HG03103 (cell line): Measurements from ENCODE around the gene OTOP2.
"Not testable (repeated sequence)": the region's sequence is repeated elsewhere in the genome, so short reads cannot be mapped to it uniquely, and the experiment has no call there.

Experiments used
- ATAC-seq: cut with Tn5 transposase; IDR thresholded peaks from one replicate; pipeline ENCODE4 v1.9.1; 2021; ENCODE audit warnings: low read depth; ENCODE audit not compliant: unreplicated experiment

Gene OTOP2

DNA sequence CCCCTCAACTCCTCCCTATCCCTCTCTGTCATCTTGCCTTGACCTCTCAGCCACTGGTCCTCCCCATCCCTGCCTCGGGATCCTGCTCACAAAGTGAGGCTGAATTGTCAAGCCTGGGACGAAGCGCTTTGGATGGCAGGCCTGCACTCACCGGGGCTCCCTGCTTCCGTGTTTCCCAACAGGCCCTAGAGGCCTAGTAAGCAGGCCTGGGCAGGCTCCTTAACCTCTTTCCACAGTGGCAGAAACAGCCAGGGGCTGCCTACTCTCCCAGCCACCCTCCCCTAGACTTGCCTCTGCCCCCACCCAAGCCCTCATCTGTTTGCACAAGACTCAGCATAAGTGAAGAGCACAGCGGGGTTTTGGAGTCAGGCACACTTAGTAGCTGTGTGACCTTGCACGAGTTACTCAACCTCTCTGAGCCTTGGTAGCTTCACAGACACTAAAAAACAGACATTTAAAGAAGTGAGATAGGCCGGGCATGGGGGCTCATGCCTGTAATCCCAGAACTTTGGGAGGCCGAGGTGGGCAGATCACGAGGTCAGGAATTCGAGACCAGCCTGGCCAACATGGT, 25.6 kb upstream of the OTOP2 start:
- no peak for ATAC-seq

DNA sequence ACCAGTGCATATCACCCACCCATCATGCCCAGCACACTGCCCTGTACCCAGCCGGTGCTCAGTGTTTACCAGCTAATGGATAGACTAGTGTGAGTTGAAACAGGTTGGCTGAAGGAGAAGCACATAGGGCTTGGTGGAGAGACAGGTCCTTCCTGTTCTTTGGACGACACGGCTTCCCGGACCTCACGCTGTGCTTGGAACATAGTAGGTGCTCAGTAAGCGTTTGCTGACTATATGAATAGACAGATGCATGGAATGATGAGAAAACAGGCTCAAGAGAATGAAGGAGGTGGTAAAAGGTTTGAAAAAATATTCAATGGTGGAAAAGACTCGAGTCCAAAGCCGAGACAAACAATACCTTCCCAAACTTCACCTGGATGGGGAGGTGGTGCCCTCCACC, 23.9 kb upstream of the OTOP2 start:
- no peak for ATAC-seq

DNA sequence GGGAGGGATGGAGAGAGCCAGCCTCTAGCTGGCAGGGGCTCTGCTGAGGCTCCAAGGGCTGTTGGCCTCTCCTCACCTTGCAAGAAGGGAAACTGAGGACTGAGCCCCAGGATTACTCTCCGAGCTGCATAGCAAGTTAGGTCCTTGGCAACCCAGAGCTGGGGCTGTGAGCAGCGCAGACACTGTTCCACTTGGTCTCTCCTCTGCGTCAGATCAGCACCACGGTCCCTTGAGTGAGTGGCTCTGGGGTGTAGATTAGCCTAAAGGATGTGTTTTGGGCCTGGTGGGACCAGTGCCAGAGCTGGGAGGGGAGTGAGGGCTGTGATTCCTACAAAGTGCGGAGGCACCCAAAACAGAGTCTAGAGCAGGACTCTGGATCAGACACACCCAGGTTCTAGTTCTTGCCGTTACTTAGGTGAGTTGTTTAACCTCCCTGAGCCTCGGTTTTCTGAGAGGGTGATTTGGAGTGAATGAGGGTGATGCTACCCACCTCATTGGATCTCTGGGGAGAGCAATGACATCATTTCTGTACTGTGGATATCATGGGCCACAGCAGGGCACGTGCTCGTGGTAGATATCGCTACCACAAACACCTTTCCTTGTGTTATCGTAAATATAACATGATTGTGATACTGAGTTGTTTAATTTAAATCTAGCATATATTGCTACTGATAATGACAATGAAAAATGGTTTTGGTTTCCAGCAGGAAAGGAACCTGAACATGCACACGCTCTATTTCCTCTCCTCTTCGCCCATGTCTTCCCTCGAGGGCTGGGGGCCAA, 22.5 kb upstream of the OTOP2 start:
- ATAC-seq: no peak

DNA sequence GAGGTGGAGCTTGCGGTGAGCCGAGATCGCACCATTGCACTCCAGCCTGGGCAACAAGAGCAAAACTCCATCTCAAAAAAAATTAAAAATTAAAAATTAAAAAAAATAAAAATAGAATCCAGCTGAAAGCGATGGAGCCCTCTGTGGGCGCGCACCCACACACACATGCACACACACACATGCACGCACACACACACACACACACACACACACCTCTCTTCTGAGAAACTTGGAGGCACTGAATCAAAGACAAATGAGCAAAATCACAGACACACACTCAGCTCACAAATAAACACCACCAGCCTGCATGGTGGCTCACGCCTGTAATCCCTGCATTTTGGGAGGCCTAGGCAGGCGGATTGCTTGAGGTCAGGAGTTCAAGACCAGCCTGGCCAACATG, 21.0 kb upstream of the OTOP2 start:
- ATAC-seq: no peak

DNA sequence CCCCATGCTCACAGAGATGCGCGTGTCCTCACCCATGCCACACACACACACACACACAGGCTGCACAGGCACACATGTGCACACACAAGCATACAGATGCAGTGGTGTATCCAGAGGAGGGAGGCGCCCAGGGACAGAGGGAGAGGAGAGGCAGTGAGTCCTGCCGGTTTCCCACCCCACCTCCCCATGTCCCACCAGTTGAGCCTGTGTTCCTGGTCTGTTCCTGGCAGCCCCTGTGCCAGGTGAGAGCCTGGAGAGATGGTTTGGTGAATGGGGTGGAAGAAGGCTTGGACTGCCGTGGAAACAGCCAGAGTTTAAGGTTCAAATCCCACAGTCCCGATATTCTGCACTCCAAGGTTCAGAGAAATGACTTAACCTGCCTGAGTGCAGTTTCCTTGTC, 20.4 kb upstream of the OTOP2 start:
- no peak for ATAC-seq

DNA sequence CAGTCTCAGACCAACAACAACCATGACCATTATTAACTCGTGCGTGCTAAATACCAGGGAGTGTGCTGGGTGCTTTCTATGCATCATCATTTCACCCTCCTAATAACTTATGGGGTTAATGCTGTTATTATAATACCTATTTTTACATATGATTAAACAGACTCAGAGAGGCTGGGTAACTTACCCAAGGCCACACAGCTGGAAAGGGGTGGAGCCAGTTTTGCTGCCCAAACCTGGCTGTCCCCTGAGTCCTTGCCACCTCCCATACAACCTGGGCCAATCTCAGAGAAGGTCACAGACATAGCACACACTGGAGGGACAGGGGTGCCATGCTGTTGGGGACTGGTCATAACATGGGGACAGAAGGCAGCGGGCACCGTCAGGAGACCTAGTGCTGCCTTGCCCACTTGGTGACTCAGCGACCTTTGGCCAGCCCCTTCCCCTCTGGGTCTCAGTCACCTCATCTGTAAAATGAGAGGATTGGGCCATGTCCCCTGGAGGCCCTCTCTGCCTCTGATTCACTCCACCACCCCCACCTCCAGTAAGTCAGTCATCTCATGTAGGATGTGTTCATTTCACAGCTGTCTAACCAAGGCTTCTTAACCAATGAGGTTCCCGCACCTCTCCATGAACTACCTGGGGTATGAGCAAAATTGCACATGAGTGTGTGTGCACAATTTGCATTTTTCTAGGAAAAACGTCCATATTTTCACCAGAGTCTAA, 19.2 kb upstream of the OTOP2 start:
- no peak for ATAC-seq

DNA sequence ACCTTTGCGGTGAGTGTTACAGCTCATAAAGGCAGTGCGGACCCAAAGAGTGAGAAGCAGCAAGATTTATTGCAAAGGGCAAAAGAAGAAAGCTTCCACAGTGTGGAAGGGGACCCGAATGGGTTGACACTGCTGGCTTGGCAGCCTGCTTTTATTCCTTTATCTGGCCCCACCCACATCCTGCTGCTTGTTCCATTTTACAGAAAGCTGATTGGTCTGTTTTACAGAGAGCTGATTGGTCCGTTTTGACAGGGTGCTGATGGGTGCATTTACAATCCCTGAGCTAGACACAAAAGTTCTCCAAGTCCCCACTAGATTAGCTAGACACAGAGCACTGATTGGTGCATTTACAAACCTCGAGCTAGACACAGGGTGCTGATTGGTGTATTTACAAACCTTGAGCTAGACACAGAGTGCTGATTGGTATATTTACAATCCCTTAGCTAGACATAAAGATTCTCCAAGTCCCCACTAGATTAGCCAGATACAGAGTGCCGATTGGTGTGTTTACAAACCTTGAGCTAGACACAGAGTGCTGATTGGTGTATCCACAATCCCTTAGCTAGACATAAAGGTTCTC, 17.8 kb upstream of the OTOP2 start:
- ATAC-seq: not testable (repeated sequence)

DNA sequence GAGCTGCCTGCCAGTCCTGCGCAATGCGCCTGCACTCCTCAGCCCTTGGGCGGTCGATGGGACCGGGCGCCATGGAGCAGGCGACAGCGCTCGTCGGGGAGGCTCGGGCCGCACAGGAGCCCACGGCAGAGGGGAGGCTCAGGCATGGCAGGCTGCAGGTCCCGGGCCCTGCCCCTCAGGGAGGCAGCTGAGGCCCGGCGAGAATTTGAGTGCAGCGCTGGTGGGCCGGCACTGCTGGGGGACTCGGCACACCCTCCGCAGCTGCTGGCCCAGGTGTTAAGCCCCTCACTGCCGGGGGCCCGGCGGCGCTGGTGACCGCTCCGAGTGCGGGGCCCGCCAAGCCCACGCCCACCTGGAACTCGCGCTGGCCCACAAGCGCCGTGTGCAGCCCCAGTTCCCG, 17.1 kb upstream of the OTOP2 start:
- ATAC-seq: no peak

DNA sequence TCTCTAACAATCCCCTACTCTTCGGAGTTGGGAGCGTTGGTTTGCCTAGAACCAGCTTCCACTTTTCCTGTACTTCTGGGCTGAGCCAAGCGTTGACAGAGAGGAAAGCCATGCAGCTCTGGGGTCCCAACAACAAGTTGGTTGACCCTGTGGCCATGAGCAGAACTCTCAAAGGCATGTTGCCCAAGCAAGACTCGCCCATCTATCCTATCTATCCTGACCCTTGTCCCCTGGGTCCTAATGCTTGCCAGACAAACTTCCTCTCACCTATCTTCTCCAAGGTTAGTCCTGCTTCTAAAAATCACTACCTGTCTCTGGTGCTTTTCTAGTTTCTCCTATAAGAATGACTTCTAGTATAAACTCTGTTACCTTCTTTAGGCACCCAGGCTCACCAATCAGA, 15.0 kb upstream of the OTOP2 start:
- not testable (repeated sequence) for ATAC-seq

DNA sequence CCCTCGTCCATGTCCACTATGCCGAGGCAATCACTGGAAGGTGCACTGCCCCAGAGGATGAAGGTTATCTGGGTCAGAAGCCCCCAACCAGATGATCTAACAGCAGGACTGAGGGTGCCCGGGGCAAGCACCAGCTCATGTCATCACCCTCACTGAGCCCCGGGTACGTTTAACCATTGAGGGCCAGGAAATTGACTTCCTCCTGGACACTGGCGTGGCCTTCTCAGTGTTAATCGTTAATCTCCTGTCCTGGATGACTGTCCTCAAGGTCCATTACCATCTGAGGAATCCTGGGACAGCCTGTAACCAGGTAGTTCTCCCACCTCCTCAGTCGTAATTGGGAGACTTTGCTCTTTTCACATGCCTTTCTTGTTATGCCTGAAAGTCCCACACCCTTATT, 12.7 kb upstream of the OTOP2 start:
- not testable (repeated sequence) for ATAC-seq

DNA sequence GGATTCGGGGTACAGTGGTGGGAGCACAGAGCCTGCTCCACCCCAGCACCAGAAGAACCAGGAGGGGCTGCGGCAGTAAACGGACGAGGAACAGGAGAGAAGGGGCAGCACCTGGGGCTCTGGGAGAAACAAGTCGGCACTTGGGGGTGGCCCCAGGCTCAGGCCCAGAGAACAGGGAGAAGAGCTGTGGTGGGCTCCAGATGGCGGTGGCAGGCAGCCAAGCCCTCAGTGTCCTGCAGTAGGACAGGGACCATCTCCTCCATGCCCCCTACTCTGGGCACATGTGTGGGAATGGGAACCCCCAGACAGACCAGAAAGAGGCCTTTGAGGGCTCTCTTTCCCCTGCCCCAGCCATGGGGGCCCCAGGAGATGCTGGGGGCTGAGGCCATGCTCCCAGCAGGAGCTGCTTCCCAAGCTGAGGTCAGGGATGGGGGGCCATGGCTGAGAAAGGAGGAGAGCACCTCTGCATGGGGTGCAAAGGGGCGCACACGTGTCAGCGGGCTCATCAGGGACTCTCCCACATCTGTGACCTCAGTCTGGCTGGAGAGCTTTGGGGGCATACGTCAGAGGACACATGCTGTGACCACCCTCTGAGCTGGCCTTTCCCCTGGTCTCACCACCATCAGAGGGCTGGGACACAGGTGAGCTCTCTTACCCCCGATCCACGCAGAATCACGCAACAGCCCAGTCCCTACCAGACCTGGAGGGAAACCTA, 7.8 kb upstream of the OTOP2 start:
- no peak for ATAC-seq

DNA sequence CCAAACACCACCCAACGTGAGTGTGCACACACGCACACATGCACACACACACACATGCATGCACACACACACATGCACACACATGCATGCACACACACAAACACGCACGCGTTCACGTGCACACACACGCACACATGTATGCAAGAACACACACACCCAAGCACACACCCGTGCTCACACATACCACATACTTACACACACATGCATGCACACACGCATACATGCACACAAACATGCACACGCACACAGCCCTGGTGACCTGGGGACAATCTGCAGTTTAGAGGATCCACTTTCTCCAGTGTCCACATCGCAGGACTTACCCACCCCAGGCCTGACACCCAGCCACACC, 7.2 kb upstream of the OTOP2 start:
- no peak for ATAC-seq

DNA sequence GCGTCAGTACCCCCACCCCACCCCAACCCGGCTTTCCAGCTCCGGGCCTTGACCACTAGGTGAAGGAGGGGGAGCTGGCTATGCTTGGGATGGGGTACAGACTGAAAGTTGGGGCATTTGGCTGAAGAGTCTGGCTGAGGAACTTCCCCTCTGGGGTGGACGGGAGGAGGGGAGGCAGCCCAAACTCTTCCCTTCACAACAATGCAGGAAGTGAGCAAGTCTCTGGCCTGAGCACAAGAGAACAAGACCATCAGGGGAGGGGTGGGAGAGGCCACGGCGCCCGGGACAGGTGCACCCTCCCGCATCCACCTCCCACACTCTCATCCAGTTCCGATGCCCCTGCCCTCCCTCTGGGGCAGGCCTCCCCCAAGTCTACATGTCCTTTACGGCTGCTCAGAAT, 6.6 kb upstream of the OTOP2 start:
- ATAC-seq: no peak

DNA sequence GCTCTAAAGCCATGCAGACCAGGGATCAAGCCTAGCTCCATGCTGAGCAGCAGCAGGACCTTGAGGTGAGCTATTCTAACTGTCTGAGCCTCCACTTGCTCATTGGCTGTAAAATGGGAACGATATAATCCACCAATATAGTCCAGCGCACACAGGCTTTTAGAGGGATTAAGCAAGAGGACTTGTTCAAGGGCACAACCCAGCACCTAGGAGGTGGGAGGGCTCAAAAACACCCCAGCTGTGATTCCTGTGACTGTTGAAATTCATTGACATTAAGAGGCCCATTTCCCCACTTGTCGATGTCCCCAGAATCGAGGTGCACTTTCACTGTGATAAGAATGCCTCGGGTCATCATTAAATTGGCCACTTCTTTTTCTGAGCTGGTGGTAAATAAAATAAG, 5.2 kb upstream of the OTOP2 start:
- ATAC-seq: no peak

DNA sequence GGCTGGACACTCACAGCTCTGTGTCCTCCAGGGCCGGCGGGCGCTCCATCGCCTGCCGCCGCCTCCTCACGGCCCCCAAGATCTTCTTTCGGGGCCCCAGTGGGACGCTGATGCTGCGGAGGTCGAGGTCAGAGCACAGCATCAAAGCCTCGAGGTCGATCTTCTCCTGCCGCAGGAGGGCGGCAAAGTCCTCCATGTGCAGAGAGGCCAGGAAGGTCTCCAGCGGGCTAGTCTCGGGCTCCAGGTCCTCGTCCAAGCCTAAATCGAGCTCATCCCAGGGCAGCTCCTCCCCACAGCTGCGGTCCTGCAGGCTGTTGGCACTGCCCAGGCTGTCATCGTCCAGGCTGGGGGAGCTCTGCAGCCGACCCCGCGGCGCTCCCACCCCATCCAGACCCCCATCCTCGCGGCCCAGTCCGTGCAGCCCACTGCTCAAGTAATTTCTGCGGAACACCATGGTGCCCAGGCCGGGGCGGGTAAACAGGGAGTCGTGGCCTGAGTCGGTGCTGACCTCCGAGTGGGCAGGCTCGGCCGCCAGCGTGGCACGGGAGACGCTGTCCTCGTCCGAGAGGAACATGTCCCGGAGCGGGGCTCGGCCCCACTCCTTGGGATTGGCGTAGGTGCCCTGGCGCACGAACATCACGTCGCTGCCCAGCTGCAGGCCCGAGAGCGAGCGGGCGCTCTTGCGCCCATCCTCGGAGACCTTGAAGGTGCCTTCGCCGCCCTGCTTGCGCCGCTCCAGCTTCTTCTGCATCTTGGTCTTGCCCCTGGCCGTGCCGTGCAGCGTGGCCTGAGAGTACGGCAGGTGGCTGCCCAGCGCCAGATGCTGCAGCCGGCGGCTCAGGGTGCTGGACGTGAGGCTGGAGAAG, 4.4 kb upstream of the OTOP2 start:
- no peak for ATAC-seq

DNA sequence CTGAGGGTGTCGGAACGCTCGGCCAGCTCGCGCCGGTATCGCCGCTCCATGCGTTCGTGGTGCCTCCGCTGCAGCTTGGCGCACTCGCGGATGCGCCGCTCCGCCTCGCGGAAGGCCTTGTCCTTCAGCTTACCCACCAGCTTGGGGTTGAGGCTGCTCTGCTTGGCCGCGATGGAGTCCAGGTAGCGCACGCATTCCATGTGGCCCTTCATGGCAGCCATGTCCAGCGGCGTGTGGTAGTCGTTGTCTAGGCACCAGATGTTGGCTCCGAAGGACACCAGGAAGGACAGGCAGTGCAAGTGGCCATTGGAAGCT, 3.8 kb upstream of the OTOP2 start:
- ATAC-seq: no peak

DNA sequence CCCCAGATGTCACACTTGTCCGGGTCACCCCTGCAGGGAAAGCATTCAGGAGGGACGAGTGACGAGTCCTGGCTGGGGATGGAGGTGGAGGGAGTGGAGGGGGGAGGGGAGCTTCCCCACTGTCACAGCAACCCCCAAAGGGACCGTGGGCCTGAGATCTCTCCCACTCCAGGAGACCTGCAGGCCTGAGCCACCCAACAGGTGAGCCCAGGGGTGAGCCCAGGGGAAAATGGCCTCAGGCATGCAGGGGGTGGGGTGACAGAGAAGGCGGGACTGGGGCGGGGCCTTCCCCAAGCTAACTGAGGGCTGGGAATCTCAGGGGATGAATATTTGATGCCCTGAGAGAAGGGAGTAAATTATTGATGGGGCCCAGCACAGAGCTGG, 3.4 kb upstream of the OTOP2 start:
- no peak for ATAC-seq

DNA sequence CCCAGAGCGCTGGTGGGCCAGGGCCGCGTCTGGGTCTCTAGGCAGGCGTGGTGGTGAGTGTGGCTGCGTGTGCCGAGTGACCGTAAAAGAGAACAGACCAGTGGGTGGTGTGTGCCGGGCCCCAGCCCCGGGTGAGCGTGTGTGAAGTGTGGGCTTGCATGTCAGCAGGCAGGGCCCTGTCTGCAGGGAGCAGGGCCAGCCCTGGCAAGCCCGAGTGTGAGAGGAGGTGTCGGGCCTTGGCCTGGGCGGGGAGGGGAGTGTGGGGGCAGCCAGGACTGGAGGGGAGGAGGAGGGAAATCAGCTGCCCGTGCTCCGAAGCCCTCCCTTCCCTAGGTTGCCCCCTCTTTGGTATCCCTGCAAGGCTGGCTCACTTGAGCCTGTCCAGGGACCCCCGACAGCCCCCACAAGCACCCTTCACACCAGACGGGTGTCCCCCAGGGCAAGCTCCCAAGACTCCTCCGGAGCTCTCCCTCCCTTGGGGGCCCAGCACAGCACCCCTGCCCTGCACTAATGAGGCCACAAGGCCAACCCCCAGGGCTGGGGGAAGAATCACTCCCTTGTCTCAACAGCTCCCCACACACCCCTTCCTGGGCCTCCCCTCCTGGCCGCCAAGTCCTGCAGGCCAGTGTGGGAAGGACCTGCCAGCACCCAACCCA, 2.9 kb upstream of the OTOP2 start:
- ATAC-seq: no peak

DNA sequence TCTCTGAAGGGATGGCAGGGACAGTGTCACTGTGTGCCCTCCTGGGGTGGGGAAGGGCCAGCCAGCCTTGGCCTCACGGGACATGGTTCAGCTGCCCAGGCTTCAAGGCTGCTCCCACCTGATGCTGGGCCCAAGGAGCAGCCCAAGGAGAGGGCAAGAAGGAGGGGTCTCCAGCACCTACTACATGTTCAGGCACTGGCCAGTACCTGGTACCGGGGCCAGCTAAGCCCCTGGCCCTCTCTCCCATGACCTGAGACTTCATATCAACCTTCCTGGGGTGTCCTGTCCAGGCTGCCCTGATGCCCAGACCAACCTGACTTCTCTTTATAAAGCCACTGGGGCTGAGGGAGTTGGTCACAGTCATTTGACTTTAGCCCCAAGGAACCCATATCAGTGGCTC, 2.3 kb upstream of the OTOP2 start:
- no peak for ATAC-seq

DNA sequence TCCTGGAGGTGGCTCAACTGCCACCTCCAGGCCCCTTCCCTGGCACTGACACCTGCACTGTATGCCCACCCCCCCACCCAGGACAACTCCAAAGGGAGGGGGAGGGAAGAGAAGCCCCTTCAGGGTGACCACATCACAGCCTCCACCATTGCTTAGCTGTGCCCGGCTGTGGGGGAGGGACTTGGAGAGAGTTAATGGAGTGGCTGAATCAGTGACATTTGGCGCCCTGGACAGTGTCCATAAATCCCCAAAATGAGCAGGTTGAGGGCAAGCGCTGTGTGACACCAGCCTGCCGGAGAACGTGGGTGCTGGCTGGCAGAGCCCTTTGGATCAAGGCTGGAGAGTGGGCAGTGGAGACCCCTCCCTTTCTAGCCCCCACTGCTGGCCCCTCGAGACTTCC, 1.9 kb upstream of the OTOP2 start:
- no peak for ATAC-seq
